Common myeloid progenitor, CD34-positive (primary cell): ENCODE measurements around the gene RESP18.
A peak's percentile ranks its signal among the peaks of the same experiment; 100 is the strongest.
"Not testable (repeated sequence)": the region's sequence is repeated elsewhere in the genome, so short reads cannot be mapped to it uniquely, and the experiment has no call there.

Experiments used
- CTCF ChIA-PET: fragments of 350-600 bp; sonication (Branson Sonifier 250); formaldehyde crosslinking; loops from one replicate; lab custom pipeline; 2021; ENCODE audit warnings: antibody characterized with exemption; lab: Charles Lee
- POLR2A ChIA-PET: fragments of 350-600 bp; sonication (Branson Sonifier 250); formaldehyde crosslinking; loops from one replicate; lab custom pipeline; 2021; ENCODE audit warnings: antibody characterized with exemption; lab: Charles Lee
- DNase-seq, 3 donors: peaks; one replicate each; pipeline versions ENCODE4 v3.0.0 to v3.0.0-alpha.2; 2013
- H3K27ac ChIP-seq, 2 experiments: 1 replicate in 1 of 2; 2 replicates in 1 of 2; pipeline ENCODE4 v1.7.0; 2013; ENCODE audit warnings: inconsistent platforms in 2 of 2, low read length in 2 of 2, mild to moderate bottlenecking in 2 of 2, low read depth in 1 of 2, moderate library complexity in 1 of 2; ENCODE audit not compliant: severe bottlenecking in 2 of 2, insufficient read depth in 1 of 2, poor library complexity in 1 of 2
- H3K27me3 ChIP-seq, 5 experiments: replicated peaks in 2 of 5; 1 replicate in 3 of 5; 2 replicates in 2 of 5; pipeline versions ENCODE4 v1.6.1 to v1.7.0; 2013; ENCODE audit warnings: low read length in 4 of 5, mild to moderate bottlenecking in 2 of 5, moderate library complexity in 2 of 5, inconsistent platforms in 1 of 5; ENCODE audit not compliant: insufficient read depth in 5 of 5, control insufficient read depth in 4 of 5
- H3K36me3 ChIP-seq, 4 experiments: 1 replicate in 2 of 4; 2 replicates in 2 of 4; pipeline versions ENCODE4 v1.6.1 to v1.7.0; 2013; ENCODE audit warnings: low read length in 3 of 4, control low read depth in 1 of 4, mild to moderate bottlenecking in 1 of 4; ENCODE audit not compliant: control insufficient read depth in 4 of 4, insufficient read depth in 4 of 4
- H3K4me1 ChIP-seq, 4 experiments: 1 replicate in 3 of 4; 2 replicates in 1 of 4; pipeline versions ENCODE4 v1.6.1 to v1.7.1; 2013; ENCODE audit warnings: low read length in 3 of 4, mild to moderate bottlenecking in 3 of 4, control low read depth in 1 of 4, inconsistent platforms in 1 of 4, moderate library complexity in 1 of 4; ENCODE audit not compliant: control insufficient read depth in 4 of 4, insufficient read depth in 4 of 4; ENCODE audit errors: control extremely low read depth in 1 of 4
- H3K4me3 ChIP-seq, 7 experiments: 1 replicate in 4 of 7; 2 replicates in 3 of 7; pipeline versions ENCODE4 v1.5.1 to v1.7.0; 2013; ENCODE audit warnings: mild to moderate bottlenecking in 7 of 7, low read length in 6 of 7, moderate library complexity in 6 of 7, inconsistent platforms in 2 of 7, low read depth in 2 of 7, control low read depth in 1 of 7; ENCODE audit not compliant: insufficient read depth in 4 of 7, control insufficient read depth in 1 of 7; ENCODE audit errors: extremely low read depth in 1 of 7
- H3K9me3 ChIP-seq, 5 experiments: 1 replicate in 4 of 5; 2 replicates in 1 of 5; pipeline versions ENCODE4 v1.6.1 to v1.7.1; 2013; ENCODE audit warnings: low read length in 4 of 5, mild to moderate bottlenecking in 2 of 5, inconsistent platforms in 1 of 5, low read depth in 1 of 5, moderate library complexity in 1 of 5; ENCODE audit not compliant: control insufficient read depth in 4 of 5, insufficient read depth in 2 of 5; ENCODE audit errors: control extremely low read depth in 1 of 5
- WGBS: methylation state at CpG from one replicate; pipeline ENCODE4 v1.1.5; 2013; ENCODE audit not compliant: insufficient coverage; 5-methylcytosine and 5-hydroxymethylcytosine counted together

RESP18 gene

GRCh38 chr2:219289537-219290361 lies 42.8 kb downstream of the RESP18 start:
- peak in 2 of 3 donors; percentile 65 to 66 for DNase-seq
- no peaks in the 10 kb centered on the region for H3K27me3 ChIP-seq
- H3K4me3 ChIP-seq: no peak overlapping the region
- CTCF ChIA-PET: interaction anchor here (2.4 to 14.8 kb wide), 2 partner anchors 11 to 131 kb away, joined by 6 to 381 read pairs; partner anchors contain the start of gene DNAJB2
- H3K4me1 ChIP-seq: peaks cover 0 to 9% (median 7%) of the 10 kb centered on the region in 4 experiments
- H3K27ac ChIP-seq: no peak overlapping the region
- WGBS: 76% methylated on average over 8 of the region's 16 CpGs
- no peaks in the 10 kb centered on the region for H3K9me3 ChIP-seq
- POLR2A ChIA-PET: no interaction called here
- peaks cover 0 to 10% (median 2%) of the 10 kb centered on the region in 4 experiments for H3K36me3 ChIP-seq

- peaks cover 0 to 16% (median 7%) of the 10 kb centered on the region in 4 experiments for H3K36me3 ChIP-seq
- POLR2A ChIA-PET: no interaction called here
- H3K4me3 ChIP-seq: no peak overlapping the region
- peaks cover 0 to 4% (median 3%) of the 10 kb centered on the region in 4 experiments for H3K4me1 ChIP-seq
- CTCF ChIA-PET: interaction anchor here (2.4 to 14.8 kb wide), 2 partner anchors 11 to 130 kb away, joined by 6 to 381 read pairs; partner anchors contain the start of gene DNAJB2
- no peaks in the 10 kb centered on the region for H3K9me3 ChIP-seq
- H3K27me3 ChIP-seq: no peaks in the 10 kb centered on the region
- H3K27ac ChIP-seq: no peak overlapping the region
- DNase-seq: no peak
- WGBS: 92% methylated on average over 6 of the region's 6 CpGs
Measured at GRCh38 chr2:219289195-219289536, 43.4 kb downstream of the RESP18 start.

DNA sequence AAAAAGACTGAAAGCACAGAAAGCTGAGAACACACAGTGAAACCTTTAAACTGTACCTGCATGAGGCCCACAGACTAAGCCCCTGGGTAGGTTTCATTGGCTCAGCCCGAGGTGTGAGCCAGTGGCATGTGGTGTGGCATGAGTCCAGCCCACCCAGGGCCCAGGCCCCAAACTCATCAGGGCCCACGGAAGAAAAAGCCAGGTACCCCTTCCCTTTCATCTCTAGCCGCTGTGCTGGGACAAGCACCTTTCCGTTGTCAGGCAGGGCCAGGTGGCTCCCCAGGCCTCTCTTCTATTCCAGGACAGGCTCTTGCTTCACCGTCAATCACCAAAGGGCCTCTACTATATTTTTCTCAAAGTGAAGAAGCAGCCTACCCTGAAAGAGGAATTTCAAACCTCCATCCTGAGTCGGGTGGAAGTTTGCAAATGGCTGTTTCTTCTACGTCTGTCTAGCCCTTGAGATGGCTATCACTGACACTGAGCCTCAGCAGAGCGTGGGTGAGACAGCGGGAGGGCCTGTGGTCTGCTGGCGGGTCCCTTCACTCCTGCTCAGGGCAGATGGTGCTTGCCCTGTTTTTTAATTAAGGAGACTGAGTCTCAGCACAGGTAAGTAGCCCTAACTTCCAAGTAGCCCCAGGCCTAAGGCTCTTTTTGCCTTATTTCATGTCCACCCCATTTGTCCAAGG lies 44.8 kb downstream of the RESP18 start:
- WGBS: 80% methylated on average over 9 of the region's 10 CpGs
- DNase-seq: peak in 1 of 3 donors; percentile 26
- no peaks in the 10 kb centered on the region for H3K27me3 ChIP-seq
- no peaks in the 10 kb centered on the region for H3K4me1 ChIP-seq
- POLR2A ChIA-PET: no interaction called here
- H3K36me3 ChIP-seq: peaks cover 0 to 30% (median 11%) of the 10 kb centered on the region in 4 experiments
- no peak overlapping the region for H3K4me3 ChIP-seq
- H3K9me3 ChIP-seq: no peaks in the 10 kb centered on the region
- peak overlapping the region in 1 of 2 experiments; percentile 14 for H3K27ac ChIP-seq
- CTCF ChIA-PET: interaction anchor here (0.6 to 18.3 kb wide), 5 partner anchors 8 to 128 kb away, joined by 3 to 381 read pairs (median 6); partner anchors contain the start of gene DNAJB2

- POLR2A ChIA-PET, H3K4me3 ChIP-seq, H3K9me3 ChIP-seq, H3K4me1 ChIP-seq, H3K27me3 ChIP-seq, DNase-seq, H3K27ac ChIP-seq: not testable (repeated sequence)
- 100% methylated on average over 1 of the region's 6 CpGs for WGBS
- CTCF ChIA-PET: interaction anchor here (1.3 to 18.3 kb wide), 2 partner anchors 8 to 14 kb away, joined by 6 to 381 read pairs; no protein-coding TSS in a partner anchor
- peaks cover 2 to 34% (median 12%) of the 10 kb centered on the region in 4 experiments for H3K36me3 ChIP-seq
Measured at GRCh38 chr2:219287116-219287440, 45.5 kb downstream of the RESP18 start.

- Histone ChIP-seq H3K4me3 (no peak overlapping the region), H3K27ac (no peak overlapping the region), H3K27me3 (no peaks in the 10 kb centered on the region), H3K4me1 (no peaks in the 10 kb centered on the region), H3K9me3 (no peaks in the 10 kb centered on the region), H3K36me3 (peaks cover 2 to 36% (median 14%) of the 10 kb centered on the region in 4 experiments)
- no peak for DNase-seq
- WGBS: 91% methylated on average over 5 of the region's 12 CpGs
- POLR2A ChIA-PET: no interaction called here
- CTCF ChIA-PET: interaction anchor here (1.3 to 18.3 kb wide), 2 partner anchors 9 to 13 kb away, joined by 6 to 381 read pairs; no protein-coding TSS in a partner anchor
Measured at GRCh38 chr2:219286436-219287115, 46.0 kb downstream of the RESP18 start.

DNA sequence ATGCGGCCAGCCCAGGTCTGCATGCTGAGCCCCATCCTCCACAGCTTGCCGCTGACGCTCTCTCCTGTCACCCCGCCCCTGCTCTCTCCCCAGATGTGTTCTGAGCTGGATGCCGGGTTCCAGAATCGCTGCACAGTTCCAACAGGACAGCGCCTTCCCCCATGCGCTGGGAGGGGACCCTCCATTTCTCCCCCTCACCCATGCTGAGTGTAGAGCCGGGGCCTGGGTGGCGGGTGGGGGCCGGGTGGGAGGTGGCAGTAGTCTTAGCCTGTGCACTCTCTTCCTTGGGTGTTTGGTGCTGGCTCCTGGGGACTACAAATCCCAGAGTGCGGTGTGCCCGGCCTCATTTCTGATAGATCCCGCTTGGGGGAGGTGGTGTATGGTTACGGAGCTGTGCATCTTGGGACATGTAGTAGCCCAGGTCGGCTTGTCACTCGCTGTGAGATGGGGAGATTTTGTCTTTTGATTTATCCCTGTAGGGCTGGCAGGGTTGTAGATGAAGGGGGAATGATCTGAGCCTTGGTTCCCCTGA lies 46.6 kb downstream of the RESP18 start:
- ChIA-PET CTCF (interaction anchor here (1.3 to 18.3 kb wide), 2 partner anchors 9 to 13 kb away, joined by 6 to 381 read pairs; no protein-coding TSS in a partner anchor), POLR2A (no interaction called here)
- no peak for DNase-seq
- H3K27me3 ChIP-seq: no peaks in the 10 kb centered on the region
- WGBS: 96% methylated on average over 11 of the region's 17 CpGs
- H3K9me3 ChIP-seq: no peaks in the 10 kb centered on the region
- H3K27ac ChIP-seq: no peak overlapping the region
- no peaks in the 10 kb centered on the region for H3K4me1 ChIP-seq
- no peak overlapping the region for H3K4me3 ChIP-seq
- H3K36me3 ChIP-seq: peaks cover 2 to 37% (median 16%) of the 10 kb centered on the region in 4 experiments
